Stimulated activated naive CD8-positive, alpha-beta T cell treated with anti-CD3 and anti-CD28 coated beads, Interleukin-15, Interleukin-2, amounts not matched to agents 100 ng/mL and 50 ng/mL, for 24 hours (primary cell): ENCODE data around the gene ZMYND8.
"Not testable (repeated sequence)": the region's sequence is repeated elsewhere in the genome, so short reads cannot be mapped to it uniquely, and the experiment has no call there.

ENCODE experiments used
- H3K27ac Mint-ChIP-seq: one replicate; pipeline ENCODE4 v1.8.0; 2021; ENCODE audit warnings: mild to moderate bottlenecking, mixed read lengths
- H3K27me3 Mint-ChIP-seq: one replicate; pipeline ENCODE4 v1.8.0; 2021; ENCODE audit warnings: mixed read lengths
- H3K36me3 Mint-ChIP-seq: one replicate; pipeline ENCODE4 v1.8.0; 2021; ENCODE audit warnings: low read depth, mixed read lengths
- H3K4me1 Mint-ChIP-seq: one replicate; pipeline ENCODE4 v1.8.0; 2021; ENCODE audit warnings: low read depth, mixed read lengths
- H3K4me3 Mint-ChIP-seq: one replicate; pipeline ENCODE4 v1.8.0; 2021; ENCODE audit warnings: mild to moderate bottlenecking, mixed read lengths
- H3K9me3 Mint-ChIP-seq: one replicate; pipeline ENCODE4 v1.8.0; 2021; ENCODE audit warnings: mixed read lengths

The ZMYND8 gene

DNA sequence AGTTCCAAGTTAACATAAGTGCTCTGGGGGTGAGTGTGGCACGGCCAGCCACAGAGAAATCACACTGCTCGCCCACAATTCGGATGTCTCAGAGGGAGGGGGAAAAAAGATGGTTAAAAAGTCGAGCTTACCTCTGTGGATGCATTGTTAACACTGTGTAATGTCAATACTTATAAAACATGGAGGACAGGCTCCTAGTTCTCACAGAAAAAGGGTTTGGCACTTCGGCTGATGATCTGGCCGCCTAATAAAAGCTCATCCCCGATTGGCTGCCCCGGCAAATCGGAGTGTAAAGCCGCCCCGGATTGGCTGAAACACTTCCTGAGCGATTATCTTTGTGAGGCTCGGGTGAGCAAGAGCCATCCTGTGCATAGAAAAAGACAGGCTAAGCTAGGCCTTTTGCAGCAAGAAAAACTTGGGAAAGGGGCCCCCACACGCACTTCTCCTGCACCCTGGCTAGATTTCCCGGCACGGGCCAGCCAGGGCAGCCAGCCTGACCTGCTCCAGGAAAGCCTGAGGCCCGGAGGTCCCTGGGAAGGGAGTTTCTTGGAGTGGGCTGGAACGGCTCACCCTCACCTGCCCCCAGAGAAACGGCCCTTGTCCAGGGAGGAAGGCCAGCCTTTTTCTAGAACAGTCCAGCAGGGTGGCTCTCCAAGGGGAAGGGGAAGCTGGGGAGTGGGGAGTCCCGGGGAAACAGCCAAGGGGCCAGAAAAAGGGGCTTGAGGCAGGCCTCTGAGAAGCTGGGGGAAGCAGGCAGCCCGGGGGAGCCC is at the start of gene ZMYND8:
Gene ZMYND8 (minus strand): TSS at position 174 of the 770 bp plus-strand sequence. CDS start 29 bp downstream, at position 145.
- peaks cover 12% of the 10 kb centered on the region for H3K36me3 Mint-ChIP-seq
- peaks cover 6% of the 10 kb centered on the region for H3K4me1 Mint-ChIP-seq
- H3K4me3 Mint-ChIP-seq: peak within 1 kb of the TSS; percentile 84
- H3K27me3 Mint-ChIP-seq: no peaks in the 10 kb centered on the region
- H3K27ac Mint-ChIP-seq: peak within 1 kb of the TSS; percentile 96
- H3K9me3 Mint-ChIP-seq: no peaks in the 10 kb centered on the region

DNA sequence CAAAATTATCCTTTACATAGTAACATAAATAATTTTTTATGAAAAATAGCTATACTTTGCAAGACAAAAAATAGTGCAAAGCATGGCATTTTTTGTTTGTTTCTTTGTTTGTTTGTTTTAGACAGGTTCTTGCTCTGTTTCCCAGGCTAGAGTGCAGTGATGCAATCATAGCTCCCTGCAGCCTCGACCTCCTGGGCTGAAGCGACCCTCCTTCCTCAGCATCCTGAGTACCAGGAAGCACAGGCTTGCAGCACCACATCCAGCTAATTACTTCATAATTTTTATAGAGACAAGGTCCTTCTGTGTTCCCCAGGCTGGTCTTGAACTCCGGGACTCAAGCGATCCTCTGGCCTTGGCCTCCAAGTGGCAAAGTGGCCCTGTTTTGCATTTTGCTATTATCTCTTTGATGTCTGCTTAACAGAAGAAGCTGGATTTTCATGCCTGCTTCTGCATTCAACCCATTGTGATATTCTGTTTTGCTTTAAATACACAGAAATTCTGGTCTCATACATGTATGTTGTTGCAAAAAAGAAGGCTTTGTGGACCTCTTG is 49.4 kb upstream of the ZMYND8 start:
- Mint-ChIP-seq H3K36me3 (no peaks in the 10 kb centered on the region), H3K27me3 (no peaks in the 10 kb centered on the region), H3K9me3 (no peaks in the 10 kb centered on the region), H3K4me3 (no peak overlapping the region), H3K4me1 (peaks cover 8% of the 10 kb centered on the region), H3K27ac (no peak overlapping the region)

DNA sequence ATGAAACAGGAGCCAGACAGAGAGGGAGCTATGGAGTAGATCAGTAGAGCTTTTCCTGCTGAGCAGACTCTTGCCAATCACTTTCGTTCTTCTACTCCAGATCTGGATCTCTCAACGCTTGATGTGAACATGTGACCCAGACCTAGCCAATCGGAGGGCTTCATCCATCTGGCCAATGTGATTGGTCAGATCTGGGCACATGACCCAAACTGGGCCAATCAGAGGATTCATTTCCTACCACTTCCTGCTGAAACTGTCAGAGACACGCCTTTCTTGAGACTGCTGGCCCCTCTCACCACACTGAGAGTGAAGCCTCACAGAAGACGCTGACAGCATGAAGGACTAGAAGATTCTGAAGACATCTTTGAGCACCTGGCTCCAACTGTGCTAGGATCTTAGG is 44.2 kb upstream of the ZMYND8 start:
- H3K4me3 Mint-ChIP-seq: no peak overlapping the region
- H3K36me3 Mint-ChIP-seq: no peaks in the 10 kb centered on the region
- H3K9me3 Mint-ChIP-seq: no peaks in the 10 kb centered on the region
- H3K4me1 Mint-ChIP-seq: peaks cover 6% of the 10 kb centered on the region
- H3K27ac Mint-ChIP-seq: no peak overlapping the region
- no peaks in the 10 kb centered on the region for H3K27me3 Mint-ChIP-seq

- H3K36me3 Mint-ChIP-seq: no peaks in the 10 kb centered on the region
- no peaks in the 10 kb centered on the region for H3K27me3 Mint-ChIP-seq
- H3K9me3 Mint-ChIP-seq: peaks cover under 1% of the 10 kb centered on the region
- no peak overlapping the region for H3K27ac Mint-ChIP-seq
- peaks cover 7% of the 10 kb centered on the region for H3K4me1 Mint-ChIP-seq
- no peak overlapping the region for H3K4me3 Mint-ChIP-seq
Measured at GRCh38 chr20:47397652-47398301, 41.3 kb upstream of the ZMYND8 start.

DNA sequence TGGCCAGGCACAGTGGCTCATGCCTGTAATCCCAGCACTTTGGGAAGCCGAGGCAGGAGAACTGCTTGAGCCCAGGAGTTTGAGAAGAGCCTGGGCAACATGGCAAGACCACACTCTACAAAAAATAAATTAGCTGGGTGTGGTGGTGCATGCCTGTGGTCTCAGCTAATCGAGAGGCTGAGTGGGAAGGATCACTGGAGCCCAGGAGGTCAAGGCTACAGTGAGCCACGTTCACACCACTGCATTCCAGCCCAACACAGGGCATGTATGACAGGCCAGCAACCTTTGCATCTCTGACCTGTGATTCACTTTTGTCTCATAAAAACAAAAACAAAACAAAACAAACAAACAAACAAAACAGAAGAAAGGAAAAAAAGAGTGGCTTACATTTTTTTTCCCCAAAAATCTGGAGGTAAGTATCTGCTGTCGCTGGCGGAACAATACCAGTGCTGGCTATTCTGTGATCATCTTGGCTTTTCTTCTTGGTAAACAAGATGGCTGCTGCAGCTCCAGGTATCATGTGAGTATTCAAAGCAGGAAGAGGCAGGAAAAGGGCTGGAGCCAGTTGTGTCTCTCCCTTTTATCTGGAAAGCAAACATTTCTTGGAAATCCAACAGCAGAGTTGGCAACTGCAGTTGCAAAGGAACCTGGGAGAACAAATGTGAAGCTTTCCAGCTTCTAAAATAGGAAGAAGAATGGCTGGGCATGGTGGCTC is 40.4 kb upstream of the ZMYND8 start:
- Mint-ChIP-seq H3K36me3 (no peaks in the 10 kb centered on the region), H3K27me3 (no peaks in the 10 kb centered on the region), H3K9me3 (peaks cover 9% of the 10 kb centered on the region), H3K4me3 (no peak overlapping the region), H3K27ac (no peak overlapping the region), H3K4me1 (peaks cover 16% of the 10 kb centered on the region)

DNA sequence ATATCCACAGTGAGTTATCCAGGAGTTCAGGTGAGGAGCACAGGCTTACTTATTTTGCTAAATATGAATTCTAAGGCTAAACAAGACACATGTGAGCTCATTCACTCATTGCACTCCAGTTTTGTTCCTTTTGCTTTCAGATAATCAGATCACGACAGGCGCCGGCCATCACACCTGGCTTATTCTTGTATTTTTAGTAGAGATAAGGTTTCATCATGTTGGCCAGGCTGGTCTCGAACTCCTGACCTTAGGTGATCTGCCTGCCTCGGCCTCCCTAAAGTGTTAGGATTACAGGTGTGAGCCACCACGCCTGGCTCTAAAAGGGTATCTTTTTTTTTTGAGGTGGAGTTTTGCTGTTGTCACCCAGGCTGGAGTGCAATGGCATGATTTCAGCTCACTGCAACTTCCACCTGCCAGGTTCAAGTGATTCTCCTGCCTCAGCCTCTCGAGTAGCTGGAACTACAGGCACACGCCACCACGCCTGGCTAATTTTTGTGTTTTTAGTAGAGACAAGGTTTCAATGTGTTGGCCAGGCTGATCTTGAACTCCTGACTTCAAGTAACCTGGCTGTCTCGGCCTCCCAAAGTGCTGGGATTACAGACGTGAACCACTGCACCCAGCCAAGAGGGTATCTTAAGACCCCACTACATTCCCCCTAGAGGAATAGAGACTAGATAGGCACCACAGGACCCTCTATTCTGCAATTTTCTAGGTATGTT is 37.5 kb upstream of the ZMYND8 start:
- not testable (repeated sequence) for H3K4me3 Mint-ChIP-seq, H3K27ac Mint-ChIP-seq, H3K36me3 Mint-ChIP-seq, H3K27me3 Mint-ChIP-seq
- Mint-ChIP-seq H3K4me1 (peaks cover 29% of the 10 kb centered on the region), H3K9me3 (peaks cover 11% of the 10 kb centered on the region)

GRCh38 chr20:47392721-47393073 is 36.2 kb upstream of the ZMYND8 start:
- Mint-ChIP-seq H3K36me3 (no peaks in the 10 kb centered on the region), H3K4me3 (no peak overlapping the region), H3K27me3 (no peaks in the 10 kb centered on the region), H3K4me1 (peaks cover 24% of the 10 kb centered on the region), H3K9me3 (peaks cover 11% of the 10 kb centered on the region), H3K27ac (peak overlapping the region; percentile 78)

DNA sequence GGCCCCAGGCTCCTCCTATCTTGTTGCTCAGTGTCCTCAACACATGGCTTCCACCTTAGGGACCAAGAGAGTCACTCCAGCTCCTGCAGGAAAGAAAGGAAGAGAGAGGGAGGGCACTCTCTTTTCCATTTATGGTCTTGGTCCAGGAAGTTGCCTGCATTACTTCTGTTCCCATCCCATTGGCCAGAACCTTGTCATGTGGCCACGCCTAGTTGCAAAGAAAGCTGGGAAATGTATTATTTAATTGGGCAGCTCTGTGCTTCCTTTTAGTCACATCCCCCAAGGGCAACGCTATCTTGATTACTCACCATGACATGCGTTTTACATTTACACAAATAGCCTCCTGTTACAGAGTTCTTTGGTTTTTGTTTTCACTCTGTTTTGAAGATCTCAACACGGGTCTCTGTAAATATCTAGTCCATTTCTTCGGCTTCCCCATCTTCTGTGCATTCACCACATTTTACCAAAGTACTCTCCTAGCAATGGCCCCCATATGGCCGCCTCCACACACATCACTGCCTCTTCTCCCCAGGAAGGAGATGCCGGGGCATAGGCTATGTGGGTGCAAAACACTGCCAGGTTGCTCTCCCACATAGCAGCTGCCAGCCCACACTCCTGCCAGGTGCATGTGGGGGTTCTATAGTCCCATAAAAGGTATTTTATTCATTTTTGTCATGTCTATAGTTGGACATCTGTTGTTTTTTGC is 35.7 kb upstream of the ZMYND8 start:
- Mint-ChIP-seq H3K4me3 (no peak overlapping the region), H3K27ac (peak overlapping the region; percentile 78), H3K27me3 (no peaks in the 10 kb centered on the region), H3K4me1 (peaks cover 23% of the 10 kb centered on the region), H3K9me3 (peaks cover 11% of the 10 kb centered on the region), H3K36me3 (no peaks in the 10 kb centered on the region)

- H3K27ac Mint-ChIP-seq: peak overlapping the region; percentile 78
- H3K4me3 Mint-ChIP-seq: no peak overlapping the region
- no peaks in the 10 kb centered on the region for H3K36me3 Mint-ChIP-seq
- no peaks in the 10 kb centered on the region for H3K27me3 Mint-ChIP-seq
- H3K9me3 Mint-ChIP-seq: peaks cover 11% of the 10 kb centered on the region
- peaks cover 23% of the 10 kb centered on the region for H3K4me1 Mint-ChIP-seq
Measured at GRCh38 chr20:47391276-47392010, 34.9 kb upstream of the ZMYND8 start.

- no peaks in the 10 kb centered on the region for H3K36me3 Mint-ChIP-seq
- H3K4me1 Mint-ChIP-seq: peaks cover 23% of the 10 kb centered on the region
- peaks cover 11% of the 10 kb centered on the region for H3K9me3 Mint-ChIP-seq
- no peaks in the 10 kb centered on the region for H3K27me3 Mint-ChIP-seq
- H3K27ac Mint-ChIP-seq: peak overlapping the region; percentile 59
- H3K4me3 Mint-ChIP-seq: no peak overlapping the region
Measured at GRCh38 chr20:47389867-47390347, 33.4 kb upstream of the ZMYND8 start.

DNA sequence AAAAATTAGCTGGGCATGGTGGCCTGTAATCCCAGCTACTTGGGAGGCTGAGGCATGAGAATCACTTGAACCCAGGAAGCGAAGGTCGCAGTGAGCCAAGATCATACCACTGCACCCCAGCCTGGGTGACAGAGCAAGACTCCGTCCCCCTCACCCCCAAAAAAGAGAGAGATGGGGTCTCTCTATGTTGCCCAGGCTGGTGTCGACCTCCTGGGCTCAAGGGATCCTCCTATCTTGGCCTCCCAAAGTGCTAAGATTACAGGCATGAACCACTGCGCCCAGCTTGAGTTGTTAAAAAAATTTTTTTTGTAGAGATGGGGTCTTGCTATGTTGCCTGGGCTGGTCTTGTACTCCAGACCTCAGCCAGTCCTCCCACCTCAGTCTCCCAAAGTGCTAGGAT is 29.5 kb upstream of the ZMYND8 start:
- H3K27ac Mint-ChIP-seq, H3K27me3 Mint-ChIP-seq, H3K36me3 Mint-ChIP-seq, H3K4me3 Mint-ChIP-seq, H3K9me3 Mint-ChIP-seq: not testable (repeated sequence)
- H3K4me1 Mint-ChIP-seq: peaks cover 26% of the 10 kb centered on the region

- Mint-ChIP-seq H3K27me3 (no peaks in the 10 kb centered on the region), H3K36me3 (no peaks in the 10 kb centered on the region), H3K4me1 (peaks cover 36% of the 10 kb centered on the region), H3K9me3 (no peaks in the 10 kb centered on the region), H3K4me3 (no peak overlapping the region), H3K27ac (no peak overlapping the region)
Measured at GRCh38 chr20:47382746-47383415, 26.4 kb upstream of the ZMYND8 start.

GRCh38 chr20:47380481-47380880 is 24.0 kb upstream of the ZMYND8 start:
- Mint-ChIP-seq H3K4me1 (peaks cover 36% of the 10 kb centered on the region), H3K27ac (peak overlapping the region; percentile 74), H3K4me3 (no peak overlapping the region), H3K9me3 (no peaks in the 10 kb centered on the region), H3K36me3 (no peaks in the 10 kb centered on the region), H3K27me3 (no peaks in the 10 kb centered on the region)
